ENCODE measurements around the gene FBXW11.

The FBXW11 gene

DNA sequence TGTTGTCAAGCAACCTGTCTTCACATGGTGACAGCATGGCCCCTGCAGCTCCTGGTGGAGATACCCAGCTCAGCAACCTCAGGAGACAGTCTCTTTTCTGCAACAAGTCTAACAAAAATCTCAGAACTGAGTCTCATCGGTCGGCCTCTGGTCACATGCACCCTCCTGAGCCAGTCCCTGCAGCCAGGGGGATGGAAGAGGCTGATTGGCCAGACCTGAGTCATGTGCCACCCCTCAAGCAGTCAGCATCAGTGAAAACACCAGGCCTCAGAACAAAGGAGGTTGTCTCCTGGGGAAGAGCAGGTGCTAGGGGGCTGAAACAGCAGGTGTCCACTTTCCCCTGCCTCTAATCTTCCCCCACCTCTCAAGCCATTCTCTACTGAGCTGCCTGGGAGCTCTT is 166.4 kb downstream of the FBXW11 start:
- no peak overlapping the region for H3K27ac ChIP-seq (ENCODE audit: low read depth, low read length)
- H3K79me2 ChIP-seq (ENCODE audit: control insufficient read depth, low read length): no peaks in the 10 kb centered on the region
- no peaks in the 10 kb centered on the region for H3K4me1 ChIP-seq (ENCODE audit: control insufficient read depth, low read length)
- no peak overlapping the region for H3K4me3 ChIP-seq (ENCODE audit: low read length)
- no peaks in the 10 kb centered on the region for H3K9me2 ChIP-seq (replicated peaks; ENCODE audit: control insufficient read depth, low read length)
- H3K4me2 ChIP-seq (ENCODE audit: low read length): no peak overlapping the region
- no peaks in the 10 kb centered on the region for H3K36me3 ChIP-seq (ENCODE audit: control insufficient read depth, low read length)
- H3F3A ChIP-seq (ENCODE audit: control insufficient read depth, insufficient read depth): no peaks in the 10 kb centered on the region
- H3K27me3 ChIP-seq (ENCODE audit: control insufficient read depth, low read length): peaks cover under 1% of the 10 kb centered on the region
- no peaks in the 10 kb centered on the region for H3K9me3 ChIP-seq (ENCODE audit: control insufficient read depth, insufficient read depth, low read length)
- no peak for TF ChIP-seq EZH2phosphoT487 (IDR thresholded peaks at IDR 0.05; ENCODE audit: borderline replicate concordance, low read length)
- TF ChIP-seq, protein P1, sequence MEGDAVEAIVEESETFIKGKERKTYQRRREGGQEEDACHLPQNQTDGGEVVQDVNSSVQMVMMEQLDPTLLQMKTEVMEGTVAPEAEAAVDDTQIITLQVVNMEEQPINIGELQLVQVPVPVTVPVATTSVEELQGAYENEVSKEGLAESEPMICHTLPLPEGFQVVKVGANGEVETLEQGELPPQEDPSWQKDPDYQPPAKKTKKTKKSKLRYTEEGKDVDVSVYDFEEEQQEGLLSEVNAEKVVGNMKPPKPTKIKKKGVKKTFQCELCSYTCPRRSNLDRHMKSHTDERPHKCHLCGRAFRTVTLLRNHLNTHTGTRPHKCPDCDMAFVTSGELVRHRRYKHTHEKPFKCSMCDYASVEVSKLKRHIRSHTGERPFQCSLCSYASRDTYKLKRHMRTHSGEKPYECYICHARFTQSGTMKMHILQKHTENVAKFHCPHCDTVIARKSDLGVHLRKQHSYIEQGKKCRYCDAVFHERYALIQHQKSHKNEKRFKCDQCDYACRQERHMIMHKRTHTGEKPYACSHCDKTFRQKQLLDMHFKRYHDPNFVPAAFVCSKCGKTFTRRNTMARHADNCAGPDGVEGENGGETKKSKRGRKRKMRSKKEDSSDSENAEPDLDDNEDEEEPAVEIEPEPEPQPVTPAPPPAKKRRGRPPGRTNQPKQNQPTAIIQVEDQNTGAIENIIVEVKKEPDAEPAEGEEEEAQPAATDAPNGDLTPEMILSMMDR (IDR thresholded peaks at IDR 0.05; ENCODE audit: low read depth, low read length, poor library complexity, severe bottlenecking): no peak
- H4K20me1 ChIP-seq (ENCODE audit: control insufficient read depth, insufficient read depth, low read depth, low read length): no peaks in the 10 kb centered on the region

- H3K79me2 ChIP-seq (ENCODE audit: control insufficient read depth, low read length): no peaks in the 10 kb centered on the region
- H4K20me1 ChIP-seq (ENCODE audit: control insufficient read depth, insufficient read depth, low read depth, low read length): no peaks in the 10 kb centered on the region
- H3K4me3 ChIP-seq (ENCODE audit: low read length): no peak overlapping the region
- H3K27me3 ChIP-seq (ENCODE audit: control insufficient read depth, low read length): peaks cover 7% of the 10 kb centered on the region
- no peaks in the 10 kb centered on the region for H3K9me3 ChIP-seq (ENCODE audit: control insufficient read depth, insufficient read depth, low read length)
- no peaks in the 10 kb centered on the region for H3F3A ChIP-seq (ENCODE audit: control insufficient read depth, insufficient read depth)
- H3K27ac ChIP-seq (ENCODE audit: low read depth, low read length): no peak overlapping the region
- H3K4me2 ChIP-seq (ENCODE audit: low read length): no peak overlapping the region
- H3K4me1 ChIP-seq (ENCODE audit: control insufficient read depth, low read length): no peaks in the 10 kb centered on the region
- no peaks in the 10 kb centered on the region for H3K36me3 ChIP-seq (ENCODE audit: control insufficient read depth, low read length)
- TF ChIP-seq, protein P1 (IDR thresholded peaks at IDR 0.05; ENCODE audit: low read depth, low read length, poor library complexity, severe bottlenecking): no peak
- no peak for TF ChIP-seq EZH2phosphoT487 (IDR thresholded peaks at IDR 0.05; ENCODE audit: borderline replicate concordance, low read length)
- no peaks in the 10 kb centered on the region for H3K9me2 ChIP-seq (replicated peaks; ENCODE audit: control insufficient read depth, low read length)
These were observed 167.3 kb downstream of the FBXW11 start for GRCh38 chr5:171839112-171839511.

GRCh38 chr5:171838066-171838465 is 168.4 kb downstream of the FBXW11 start:
- H3K9me3 ChIP-seq (ENCODE audit: control insufficient read depth, insufficient read depth, low read length): no peaks in the 10 kb centered on the region
- H3K79me2 ChIP-seq (ENCODE audit: control insufficient read depth, low read length): no peaks in the 10 kb centered on the region
- H3K4me1 ChIP-seq (ENCODE audit: control insufficient read depth, low read length): no peaks in the 10 kb centered on the region
- H3K27me3 ChIP-seq (ENCODE audit: control insufficient read depth, low read length): peaks cover 15% of the 10 kb centered on the region
- TF ChIP-seq, protein P1 (IDR thresholded peaks at IDR 0.05; ENCODE audit: low read depth, low read length, poor library complexity, severe bottlenecking): no peak
- TF ChIP-seq EZH2phosphoT487 (IDR thresholded peaks at IDR 0.05; ENCODE audit: borderline replicate concordance, low read length): no peak
- no peaks in the 10 kb centered on the region for H3K36me3 ChIP-seq (ENCODE audit: control insufficient read depth, low read length)
- H3K4me3 ChIP-seq (ENCODE audit: low read length): no peak overlapping the region
- H4K20me1 ChIP-seq (ENCODE audit: control insufficient read depth, insufficient read depth, low read depth, low read length): no peaks in the 10 kb centered on the region
- no peak overlapping the region for H3K4me2 ChIP-seq (ENCODE audit: low read length)
- H3K9me2 ChIP-seq (replicated peaks; ENCODE audit: control insufficient read depth, low read length): no peaks in the 10 kb centered on the region
- no peaks in the 10 kb centered on the region for H3F3A ChIP-seq (ENCODE audit: control insufficient read depth, insufficient read depth)
- no peak overlapping the region for H3K27ac ChIP-seq (ENCODE audit: low read depth, low read length)

DNA sequence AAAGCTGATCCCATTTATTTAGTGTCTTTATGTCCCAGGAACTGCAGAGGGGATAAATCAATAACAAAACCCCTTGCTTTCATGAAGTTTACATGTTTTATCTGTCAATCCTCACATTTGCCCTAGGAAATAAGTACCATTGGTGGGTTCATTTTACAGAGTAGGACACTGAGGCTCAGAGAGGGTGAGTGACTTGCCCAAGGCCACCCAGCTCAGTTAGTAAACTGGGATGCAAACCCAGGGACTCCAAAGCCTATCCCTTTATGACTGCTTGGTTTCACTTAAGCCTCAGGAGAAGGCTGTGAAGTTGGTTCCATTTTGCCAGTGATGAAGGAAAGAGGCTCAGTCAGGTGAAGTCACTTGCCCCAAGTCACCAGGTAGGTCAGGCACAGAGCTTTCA is 168.9 kb downstream of the FBXW11 start:
- H3K4me3 ChIP-seq (ENCODE audit: low read length): no peak overlapping the region
- peaks cover 15% of the 10 kb centered on the region for H3K27me3 ChIP-seq (ENCODE audit: control insufficient read depth, low read length)
- no peaks in the 10 kb centered on the region for H3K9me3 ChIP-seq (ENCODE audit: control insufficient read depth, insufficient read depth, low read length)
- TF ChIP-seq, protein P1 (IDR thresholded peaks at IDR 0.05; ENCODE audit: low read depth, low read length, poor library complexity, severe bottlenecking): no peak
- no peak for TF ChIP-seq EZH2phosphoT487 (IDR thresholded peaks at IDR 0.05; ENCODE audit: borderline replicate concordance, low read length)
- H3K4me1 ChIP-seq (ENCODE audit: control insufficient read depth, low read length): no peaks in the 10 kb centered on the region
- H3K4me2 ChIP-seq (ENCODE audit: low read length): no peak overlapping the region
- no peak overlapping the region for H3K27ac ChIP-seq (ENCODE audit: low read depth, low read length)
- no peaks in the 10 kb centered on the region for H3K36me3 ChIP-seq (ENCODE audit: control insufficient read depth, low read length)
- no peaks in the 10 kb centered on the region for H4K20me1 ChIP-seq (ENCODE audit: control insufficient read depth, insufficient read depth, low read depth, low read length)
- no peaks in the 10 kb centered on the region for H3K79me2 ChIP-seq (ENCODE audit: control insufficient read depth, low read length)
- no peaks in the 10 kb centered on the region for H3F3A ChIP-seq (ENCODE audit: control insufficient read depth, insufficient read depth)
- H3K9me2 ChIP-seq (replicated peaks; ENCODE audit: control insufficient read depth, low read length): no peaks in the 10 kb centered on the region
